SK-N-SH (cell line): ENCODE data around the gene GLCCI1. TPM values are rescaled to one million over a fixed set of nuclear protein-coding genes. Genes with fewer than 3 reads are reported as not detected.

Source experiments
- CTCF ChIA-PET: fragments of 300-600, 350-600 bp; formaldehyde crosslinking; extraction: SDS; loops from one replicate; lab custom pipeline; 2021; lab: Yijun Ruan, JAX
- POLR2A ChIA-PET: fragments of 350-600 bp; sonication (Branson Sonifier 250); formaldehyde crosslinking; extraction: SDS; loops from one replicate; lab custom pipeline; 2020; ENCODE audit warnings: antibody characterized with exemption, inconsistent platforms; lab: Yijun Ruan, JAX
- DNase-seq: peaks from one replicate; pipeline ENCODE4 v3.0.0; 2012
- H2AFZ ChIP-seq: fragments of 200-600 bp; sonication (generic); 2 replicates; pipeline ENCODE4 v1.8.1; 2016; ENCODE audit warnings: antibody characterized with exemption, mild to moderate bottlenecking, low read depth
- H3F3A ChIP-seq: fragments of 200-600 bp; sonication (generic); replicated peaks from 2 replicates; pipeline ENCODE3; 2016; ENCODE audit warnings: antibody characterized with exemption, mild to moderate bottlenecking; ENCODE audit not compliant: insufficient read depth
- H3K27ac ChIP-seq, 2 experiments: fragments of 200-500 bp in 1 of 2; fragments of 200-600 bp in 1 of 2; sonication (Bioruptor generic) in 1 of 2; sonication (generic), shearing (Covaris generic) in 1 of 2; 2 replicates each; pipeline versions ENCODE4 v1.5.1 to v1.6.1; 2014 to 2016; ENCODE audit warnings: low read depth in 2 of 2, inconsistent platforms in 1 of 2, low read length in 1 of 2, mild to moderate bottlenecking in 1 of 2, mixed read lengths in 1 of 2
- H3K27me3 ChIP-seq: fragments of 200-600 bp; sonication (generic), shearing (Covaris generic); 2 replicates; pipeline ENCODE4 v1.6.1; 2016; ENCODE audit warnings: mixed run types; ENCODE audit not compliant: insufficient read depth
- H3K36me3 ChIP-seq, 2 experiments: fragments of 200-500 bp in 1 of 2; fragments of 200-600 bp in 1 of 2; sonication (Bioruptor generic) in 1 of 2; sonication (generic) in 1 of 2; replicated peaks in 1 of 2; 2 replicates each; pipeline versions ENCODE3 to v1.5.1; 2014 to 2016; ENCODE audit warnings: low read length in 1 of 2, mild to moderate bottlenecking in 1 of 2; ENCODE audit not compliant: insufficient read depth in 2 of 2, control insufficient read depth in 1 of 2
- H3K4me1 ChIP-seq, 2 experiments: fragments of 200-500 bp in 1 of 2; fragments of 200-600 bp in 1 of 2; sonication (Bioruptor generic) in 1 of 2; sonication (generic), shearing (Covaris generic) in 1 of 2; 2 replicates each; pipeline versions ENCODE4 v1.5.1 to v1.6.1; 2014 to 2016; ENCODE audit warnings: low read depth in 1 of 2, low read length in 1 of 2, mixed run types in 1 of 2; ENCODE audit not compliant: insufficient read depth in 2 of 2, control insufficient read depth in 1 of 2
- H3K4me2 ChIP-seq: fragments of 200-600 bp; sonication (generic), shearing (Covaris generic); 2 replicates; pipeline ENCODE4 v1.6.1; 2017; ENCODE audit warnings: mixed run types
- H3K4me3 ChIP-seq, 2 experiments: fragments of 200-500 bp in 1 of 2; fragments of 200-600 bp in 1 of 2; sonication (Bioruptor generic) in 1 of 2; sonication (generic), shearing (Covaris generic) in 1 of 2; 2 replicates each; pipeline versions ENCODE4 v1.5.1 to v1.8.1; 2014 to 2016; ENCODE audit warnings: low read depth in 2 of 2, inconsistent platforms in 1 of 2, low read length in 1 of 2, mild to moderate bottlenecking in 1 of 2, mixed read lengths in 1 of 2, moderate library complexity in 1 of 2
- H3K79me2 ChIP-seq: fragments of 200-600 bp; sonication (generic); 2 replicates; pipeline ENCODE4 v1.8.1; 2017; ENCODE audit warnings: mild to moderate bottlenecking; ENCODE audit not compliant: insufficient read depth
- H3K9ac ChIP-seq: fragments of 200-600 bp; sonication (generic); 2 replicates; pipeline ENCODE4 v1.6.1; 2017; ENCODE audit warnings: mixed run types
- H3K9me2 ChIP-seq: fragments of 200-600 bp; sonication (generic); 2 replicates; pipeline ENCODE4 v1.6.1; 2017; ENCODE audit warnings: mixed run types
- H3K9me3 ChIP-seq: fragments of 200-600 bp; sonication (generic); 2 replicates; pipeline ENCODE4 v1.6.1; 2017; ENCODE audit warnings: mixed run types, mild to moderate bottlenecking, moderate library complexity
- H4K20me1 ChIP-seq: fragments of 200-600 bp; sonication (generic); 2 replicates; pipeline ENCODE4 v1.6.1; 2017; ENCODE audit warnings: mild to moderate bottlenecking, mixed run types; ENCODE audit not compliant: insufficient read depth
- CTCF ChIP-seq: fragments of 200-600 bp; sonication (generic); IDR thresholded peaks from 2 replicates; pipeline ENCODE4 v1.6.1; 2017; ENCODE audit warnings: antibody characterized with exemption, mild to moderate bottlenecking, moderate library complexity
- GABPA ChIP-seq: IDR thresholded peaks from 2 replicates; pipeline ENCODE4 v1.4.0; 2012; ENCODE audit warnings: low read depth, mild to moderate bottlenecking
- NFIC ChIP-seq: IDR thresholded peaks from 2 replicates; pipeline ENCODE4 v1.4.0; 2012; ENCODE audit warnings: borderline replicate concordance
- TCF12 ChIP-seq: IDR thresholded peaks from 2 replicates; pipeline ENCODE4 v1.4.0; 2012
- TEAD4 ChIP-seq: IDR thresholded peaks from 2 replicates; pipeline ENCODE4 v1.4.0; 2012; ENCODE audit warnings: mild to moderate bottlenecking, borderline replicate concordance; ENCODE audit not compliant: insufficient read depth
- WGBS: methylation state at CpG from one replicate; pipeline ENCODE4 v1.1.6; 2017; ENCODE audit warnings: low lambda C conversion rate; 5-methylcytosine and 5-hydroxymethylcytosine counted together
- polyA plus RNA-seq, 3 experiments: library from polyadenylated mRNA; depleted of rRNA; stranded (reverse); fragments of >200 nt; gene quantifications; 2 replicates each; pipeline ENCODE4 v1.2.3, GENCODE V29; 2012
- TF ChIP-seq, protein P1 (sequence below): IDR thresholded peaks from 2 replicates; pipeline ENCODE4 v1.4.0; 2012; ENCODE audit warnings: low read depth, borderline replicate concordance
- TF ChIP-seq, protein P2 (sequence below): fragments of 150-350 bp; IDR thresholded peaks from 2 replicates; pipeline ENCODE4 v1.6.1; 2017; ENCODE audit warnings: antibody characterized with exemption, low read length, low read depth, borderline replicate concordance

The GLCCI1 gene
- polyA plus RNA-seq, 1 of the 3 experiments (the other 2 are of a cell fraction), result 5.5 TPM

GRCh38 chr7:8136051-8136730, 167.6 kb downstream of the GLCCI1 start:
- 78% methylated on average over 12 of the region's 12 CpGs for WGBS
- H3K79me2 ChIP-seq, result no peaks in the 10 kb centered on the region
- ChIA-PET CTCF (interaction anchor here (0.8 to 1.2 kb wide), 2 partner anchors 11 to 81 kb away, joined by 3 read pairs; no protein-coding TSS in a partner anchor), POLR2A (no interaction called here)
- H3F3A ChIP-seq, result no peaks in the 10 kb centered on the region
- no peaks in the 10 kb centered on the region for H3K9me2 ChIP-seq
- H3K9ac ChIP-seq, result no peak overlapping the region
- H3K4me2 ChIP-seq, result no peak overlapping the region
- H3K36me3 ChIP-seq, result peaks cover 0 to 17% of the 10 kb centered on the region in 2 experiments
- no peak overlapping the region for H3K4me3 ChIP-seq
- no peak for TF ChIP-seq GABPA
- TF ChIP-seq, protein P1, sequence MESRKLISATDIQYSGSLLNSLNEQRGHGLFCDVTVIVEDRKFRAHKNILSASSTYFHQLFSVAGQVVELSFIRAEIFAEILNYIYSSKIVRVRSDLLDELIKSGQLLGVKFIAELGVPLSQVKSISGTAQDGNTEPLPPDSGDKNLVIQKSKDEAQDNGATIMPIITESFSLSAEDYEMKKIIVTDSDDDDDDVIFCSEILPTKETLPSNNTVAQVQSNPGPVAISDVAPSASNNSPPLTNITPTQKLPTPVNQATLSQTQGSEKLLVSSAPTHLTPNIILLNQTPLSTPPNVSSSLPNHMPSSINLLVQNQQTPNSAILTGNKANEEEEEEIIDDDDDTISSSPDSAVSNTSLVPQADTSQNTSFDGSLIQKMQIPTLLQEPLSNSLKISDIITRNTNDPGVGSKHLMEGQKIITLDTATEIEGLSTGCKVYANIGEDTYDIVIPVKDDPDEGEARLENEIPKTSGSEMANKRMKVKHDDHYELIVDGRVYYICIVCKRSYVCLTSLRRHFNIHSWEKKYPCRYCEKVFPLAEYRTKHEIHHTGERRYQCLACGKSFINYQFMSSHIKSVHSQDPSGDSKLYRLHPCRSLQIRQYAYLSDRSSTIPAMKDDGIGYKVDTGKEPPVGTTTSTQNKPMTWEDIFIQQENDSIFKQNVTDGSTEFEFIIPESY, result no peak
- no peak for TF ChIP-seq NFIC
- TF ChIP-seq, protein P2, sequence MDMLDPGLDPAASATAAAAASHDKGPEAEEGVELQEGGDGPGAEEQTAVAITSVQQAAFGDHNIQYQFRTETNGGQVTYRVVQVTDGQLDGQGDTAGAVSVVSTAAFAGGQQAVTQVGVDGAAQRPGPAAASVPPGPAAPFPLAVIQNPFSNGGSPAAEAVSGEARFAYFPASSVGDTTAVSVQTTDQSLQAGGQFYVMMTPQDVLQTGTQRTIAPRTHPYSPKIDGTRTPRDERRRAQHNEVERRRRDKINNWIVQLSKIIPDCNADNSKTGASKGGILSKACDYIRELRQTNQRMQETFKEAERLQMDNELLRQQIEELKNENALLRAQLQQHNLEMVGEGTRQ, result no peak
- no peak for TF ChIP-seq TEAD4
- TF ChIP-seq TCF12, result no peak
- TF ChIP-seq CTCF, result no peak
- H2AFZ ChIP-seq, result no peak overlapping the region
- no peaks in the 10 kb centered on the region for H3K9me3 ChIP-seq
- peaks cover 0 to 9% of the 10 kb centered on the region in 2 experiments; a peak in 1 of 4 replicates for H3K4me1 ChIP-seq
- H3K27ac ChIP-seq, result no peak overlapping the region
- no peak for DNase-seq
- H4K20me1 ChIP-seq, result no peaks in the 10 kb centered on the region
- no peaks in the 10 kb centered on the region for H3K27me3 ChIP-seq
